ENCODE measurements around the gene SUSD4. TPM values are rescaled to one million over a fixed set of nuclear protein-coding genes. Genes with fewer than 3 reads are reported as not detected.

Gene SUSD4
- total RNA-seq, 2 experiments from 2014 or later = 0.18 to 0.23 TPM

- ATAC-seq = no peak
- POLR2A ChIA-PET = no interaction called here
- H3K27ac Mint-ChIP-seq = no peak overlapping the region
Measured at GRCh38 chr1:223273511-223273910, 90.5 kb downstream of the SUSD4 start.

GRCh38 chr1:223271085-223271781, 92.7 kb downstream of the SUSD4 start:
- Mint-ChIP-seq H3K4me1 (ENCODE audit: low read depth) (no peaks in the 10 kb centered on the region), H3K9me3 (ENCODE audit: insufficient read depth) (no peaks in the 10 kb centered on the region), H3K4me3 (no peak overlapping the region), H3K36me3 (ENCODE audit: low read depth) (no peaks in the 10 kb centered on the region), H3K27me3 (ENCODE audit: low read depth) (no peaks in the 10 kb centered on the region), H3K27ac (no peak overlapping the region)
- POLR2A ChIA-PET = interaction anchor here (0.6 kb wide), 1 partner anchor 375 kb away, joined by 3 read pairs; no protein-coding TSS in a partner anchor
- no peak for ATAC-seq
- CTCF ChIA-PET = no interaction called here
- no peak for DNase-seq

More at GRCh38 chr1:223273511-223273910, 90.5 kb downstream of the SUSD4 start:
- Mint-ChIP-seq H3K36me3 (ENCODE audit: low read depth) (no peaks in the 10 kb centered on the region), H3K4me1 (ENCODE audit: low read depth) (no peaks in the 10 kb centered on the region), H3K4me3 (no peak overlapping the region), H3K27me3 (ENCODE audit: low read depth) (no peaks in the 10 kb centered on the region), H3K9me3 (ENCODE audit: insufficient read depth) (no peaks in the 10 kb centered on the region)
- CTCF ChIA-PET = interaction anchor here (1.1 to 2.6 kb wide), 3 partner anchors 140 to 151 kb away, joined by 3 to 12 read pairs (median 3); no protein-coding TSS in a partner anchor
- no peak for DNase-seq

GRCh38 chr1:223270155-223270554, 93.8 kb downstream of the SUSD4 start:
- Mint-ChIP-seq H3K27me3 (ENCODE audit: low read depth) (no peaks in the 10 kb centered on the region), H3K36me3 (ENCODE audit: low read depth) (no peaks in the 10 kb centered on the region), H3K4me3 (no peak overlapping the region), H3K4me1 (ENCODE audit: low read depth) (no peaks in the 10 kb centered on the region), H3K9me3 (ENCODE audit: insufficient read depth) (no peaks in the 10 kb centered on the region), H3K27ac (no peak overlapping the region)
- DNase-seq (no peak), ATAC-seq (no peak)
- POLR2A ChIA-PET = no interaction called here
- CTCF ChIA-PET = no interaction called here

- Mint-ChIP-seq H3K4me3 (no peak overlapping the region), H3K27me3 (ENCODE audit: low read depth) (no peaks in the 10 kb centered on the region), H3K4me1 (ENCODE audit: low read depth) (no peaks in the 10 kb centered on the region), H3K9me3 (ENCODE audit: insufficient read depth) (no peaks in the 10 kb centered on the region), H3K36me3 (ENCODE audit: low read depth) (no peaks in the 10 kb centered on the region), H3K27ac (no peak overlapping the region)
- DNase-seq (no peak), ATAC-seq (no peak)
- POLR2A ChIA-PET = no interaction called here
- CTCF ChIA-PET = no interaction called here
Measured at GRCh38 chr1:223269006-223269405, 95.0 kb downstream of the SUSD4 start.

GRCh38 chr1:223266632-223267172, 97.3 kb downstream of the SUSD4 start:
- no peaks in the 10 kb centered on the region for H3K4me1 Mint-ChIP-seq (ENCODE audit: low read depth)
- no peak for ATAC-seq
- ChIA-PET CTCF (interaction anchor here (1.0 kb wide), 1 partner anchor 11 kb away, joined by 4 read pairs; no protein-coding TSS in a partner anchor), POLR2A (no interaction called here)
- H3K27ac Mint-ChIP-seq = no peak overlapping the region
- H3K27me3 Mint-ChIP-seq (ENCODE audit: low read depth) = no peaks in the 10 kb centered on the region
- no peaks in the 10 kb centered on the region for H3K9me3 Mint-ChIP-seq (ENCODE audit: insufficient read depth)
- H3K36me3 Mint-ChIP-seq (ENCODE audit: low read depth) = no peaks in the 10 kb centered on the region
- H3K4me3 Mint-ChIP-seq = no peak overlapping the region
- DNase-seq = no peak

- Mint-ChIP-seq H3K27ac (no peak overlapping the region), H3K4me3 (no peak overlapping the region), H3K4me1 (ENCODE audit: low read depth) (no peaks in the 10 kb centered on the region), H3K9me3 (ENCODE audit: insufficient read depth) (no peaks in the 10 kb centered on the region), H3K36me3 (ENCODE audit: low read depth) (no peaks in the 10 kb centered on the region), H3K27me3 (ENCODE audit: low read depth) (no peaks in the 10 kb centered on the region)
- ATAC-seq (no peak), DNase-seq (no peak)
- POLR2A ChIA-PET = no interaction called here
- CTCF ChIA-PET = interaction anchor here (1.0 kb wide), 1 partner anchor 10 kb away, joined by 4 read pairs; no protein-coding TSS in a partner anchor
Measured at GRCh38 chr1:223264983-223265908, 98.7 kb downstream of the SUSD4 start.

- DNase-seq (no peak), ATAC-seq (no peak)
- Mint-ChIP-seq H3K4me3 (no peak overlapping the region), H3K36me3 (ENCODE audit: low read depth) (no peaks in the 10 kb centered on the region), H3K27me3 (ENCODE audit: low read depth) (no peaks in the 10 kb centered on the region), H3K27ac (no peak overlapping the region), H3K9me3 (ENCODE audit: insufficient read depth) (no peaks in the 10 kb centered on the region), H3K4me1 (ENCODE audit: low read depth) (no peaks in the 10 kb centered on the region)
- CTCF ChIA-PET = interaction anchor here (1.0 kb wide), 1 partner anchor 131 kb away, joined by 3 read pairs; no protein-coding TSS in a partner anchor
- POLR2A ChIA-PET = no interaction called here
Measured at GRCh38 chr1:223264529-223264928, 99.4 kb downstream of the SUSD4 start.

GRCh38 chr1:223261914-223262313, 102.1 kb downstream of the SUSD4 start:
- no peak for ATAC-seq
- CTCF ChIA-PET = no interaction called here
- no peaks in the 10 kb centered on the region for H3K27me3 Mint-ChIP-seq (ENCODE audit: low read depth)

GRCh38 chr1:223260712-223261111, 103.3 kb downstream of the SUSD4 start:
- Mint-ChIP-seq H3K4me1 (ENCODE audit: low read depth) (no peaks in the 10 kb centered on the region), H3K4me3 (no peak overlapping the region), H3K9me3 (ENCODE audit: insufficient read depth) (no peaks in the 10 kb centered on the region), H3K36me3 (ENCODE audit: low read depth) (no peaks in the 10 kb centered on the region), H3K27ac (no peak overlapping the region), H3K27me3 (ENCODE audit: low read depth) (no peaks in the 10 kb centered on the region)
- ATAC-seq (no peak), DNase-seq (no peak)
- POLR2A ChIA-PET = no interaction called here
- CTCF ChIA-PET = interaction anchor here (1.6 kb wide), 1 partner anchor 129 kb away, joined by 4 read pairs; no protein-coding TSS in a partner anchor

More at GRCh38 chr1:223261914-223262313, 102.1 kb downstream of the SUSD4 start:
- POLR2A ChIA-PET = no interaction called here
- DNase-seq = no peak
- Mint-ChIP-seq H3K9me3 (ENCODE audit: insufficient read depth) (no peaks in the 10 kb centered on the region), H3K27ac (no peak overlapping the region), H3K4me3 (no peak overlapping the region), H3K4me1 (ENCODE audit: low read depth) (no peaks in the 10 kb centered on the region), H3K36me3 (ENCODE audit: low read depth) (no peaks in the 10 kb centered on the region)

- H3K9me3 Mint-ChIP-seq (ENCODE audit: insufficient read depth) = no peaks in the 10 kb centered on the region
- ATAC-seq (no peak), DNase-seq (no peak)
- ChIA-PET POLR2A (no interaction called here), CTCF (interaction anchor here (0.9 kb wide), 1 partner anchor 126 kb away, joined by 3 read pairs; no protein-coding TSS in a partner anchor)
- H3K27ac Mint-ChIP-seq = no peak overlapping the region
- no peak overlapping the region for H3K4me3 Mint-ChIP-seq
- no peaks in the 10 kb centered on the region for H3K36me3 Mint-ChIP-seq (ENCODE audit: low read depth)
- H3K4me1 Mint-ChIP-seq (ENCODE audit: low read depth) = no peaks in the 10 kb centered on the region
- peaks cover 2% of the 10 kb centered on the region for H3K27me3 Mint-ChIP-seq (ENCODE audit: low read depth)
Measured at GRCh38 chr1:223259462-223259861, 104.5 kb downstream of the SUSD4 start.

GRCh38 chr1:223258751-223259198, 105.2 kb downstream of the SUSD4 start:
- ATAC-seq (no peak), DNase-seq (no peak)
- Mint-ChIP-seq H3K9me3 (ENCODE audit: insufficient read depth) (no peaks in the 10 kb centered on the region), H3K36me3 (ENCODE audit: low read depth) (no peaks in the 10 kb centered on the region), H3K4me3 (no peak overlapping the region), H3K27me3 (ENCODE audit: low read depth) (peaks cover 2% of the 10 kb centered on the region), H3K27ac (no peak overlapping the region), H3K4me1 (ENCODE audit: low read depth) (no peaks in the 10 kb centered on the region)
- ChIA-PET CTCF (no interaction called here), POLR2A (no interaction called here)
